ENCODE measurements around the gene NXNL1.
A peak's percentile ranks its signal among the peaks of the same experiment; 100 is the strongest.

NXNL1 gene

DNA sequence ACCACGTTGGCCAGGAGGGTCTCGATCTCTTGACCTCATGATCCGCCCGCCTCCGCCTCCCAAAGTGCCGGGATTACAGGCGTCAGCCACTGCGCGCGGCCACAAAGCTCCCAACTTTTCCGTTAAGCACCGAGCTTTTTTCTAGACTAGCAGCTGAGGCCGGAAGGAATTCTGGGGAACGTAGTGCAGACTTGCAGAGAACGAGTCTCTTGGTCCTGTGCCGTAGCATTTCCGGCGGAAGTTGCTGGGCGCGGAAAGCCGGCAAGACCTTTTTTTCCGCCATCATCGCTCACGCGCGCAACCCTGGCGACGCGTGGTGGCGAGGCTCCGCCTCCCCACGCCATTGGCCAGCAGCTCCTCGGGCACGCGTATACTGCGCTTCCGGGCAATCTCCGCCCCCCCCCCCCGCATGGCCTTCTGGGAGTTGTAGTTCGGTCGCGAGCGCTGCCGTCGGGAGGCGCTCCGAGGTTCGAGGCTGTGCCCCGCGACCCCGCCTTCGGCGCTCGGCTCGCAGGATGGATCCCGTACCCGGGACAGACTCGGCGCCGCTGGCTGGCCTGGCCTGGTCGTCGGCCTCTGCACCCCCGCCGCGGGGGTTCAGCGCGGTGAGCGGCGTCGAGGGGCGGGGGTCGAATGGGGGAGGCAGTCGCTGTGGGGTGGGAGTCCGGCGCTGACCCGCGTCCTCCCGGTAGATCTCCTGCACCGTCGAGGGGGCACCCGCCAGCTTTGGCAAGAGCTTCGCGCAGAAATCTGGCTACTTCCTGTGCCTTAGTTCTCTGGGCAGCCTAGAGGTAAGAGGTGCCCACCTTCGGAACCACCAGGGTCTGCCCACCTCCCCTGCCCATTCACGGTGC lies 40.9 kb downstream of the NXNL1 start, which contains the start of gene MVB12A:
TSS of gene MVB12A (plus strand) at position 427 of the 854 bp plus-strand sequence. CDS start at position 516, 89 bp downstream.
- DNase-seq (ENCODE audit: low read depth): peak; percentile 90

DNA sequence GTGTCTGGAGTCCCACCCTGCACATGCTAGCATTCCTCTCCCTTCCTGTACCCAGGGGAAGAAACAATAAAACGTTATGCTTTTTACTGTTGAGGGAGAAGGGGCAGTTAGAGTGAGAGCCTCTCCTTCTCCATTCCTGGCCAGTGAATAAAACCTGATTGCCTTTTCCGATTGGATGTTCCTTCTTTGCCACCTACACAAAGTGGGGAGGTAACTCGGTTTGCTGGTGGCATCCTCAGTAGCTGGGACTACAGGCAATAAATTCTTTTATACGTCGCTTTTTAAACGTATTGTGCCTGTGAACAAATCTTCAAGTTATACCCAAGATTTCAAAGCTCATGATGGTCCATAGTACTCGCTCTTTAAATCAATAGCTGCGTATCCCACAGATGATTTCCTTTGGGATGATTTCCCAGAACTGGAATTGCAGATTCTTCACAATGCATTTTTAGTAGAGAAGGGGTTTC lies 41.5 kb downstream of the NXNL1 start:
- DNase-seq (ENCODE audit: low read depth): no peak

DNA sequence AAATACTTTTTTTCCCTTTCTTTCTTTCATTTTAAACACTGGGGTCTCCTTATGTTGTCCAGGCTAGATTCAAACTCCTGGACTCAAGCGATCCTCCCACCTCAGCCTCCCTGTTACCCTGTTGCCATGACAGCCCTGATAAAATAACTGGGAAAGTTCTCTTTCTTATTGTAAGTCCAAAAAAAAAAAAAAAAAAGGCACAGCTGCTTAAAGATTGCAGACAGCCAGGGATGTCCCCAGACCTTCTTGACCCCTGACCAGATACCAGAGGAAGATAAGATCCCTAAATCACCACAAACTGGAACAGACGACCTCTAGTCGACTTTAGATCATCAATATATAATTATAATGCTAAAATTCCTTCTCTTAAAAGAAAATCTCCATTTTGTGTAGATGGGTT lies 42.0 kb downstream of the NXNL1 start:
- no peak for DNase-seq (ENCODE audit: low read depth)

DNA sequence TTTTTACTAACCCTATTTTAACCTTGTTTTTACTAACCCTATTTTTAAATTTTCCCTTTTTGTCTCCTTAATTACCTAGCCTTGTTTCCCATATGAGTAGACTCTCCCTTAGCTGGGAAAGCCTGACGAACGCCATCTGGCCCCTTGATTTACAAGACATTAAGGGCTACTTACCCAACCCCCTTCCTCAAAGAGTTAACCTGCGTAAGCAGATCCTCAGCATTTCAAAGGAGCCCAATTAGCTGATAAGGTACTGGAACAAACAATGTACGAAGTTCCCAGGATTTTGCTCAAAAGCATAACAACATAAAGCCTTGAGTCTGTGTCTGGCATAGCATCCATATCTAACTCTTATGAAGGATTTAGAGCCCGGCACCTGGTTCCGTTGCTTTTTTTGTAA lies 45.6 kb downstream of the NXNL1 start:
- no peak for DNase-seq (ENCODE audit: low read depth)

DNA sequence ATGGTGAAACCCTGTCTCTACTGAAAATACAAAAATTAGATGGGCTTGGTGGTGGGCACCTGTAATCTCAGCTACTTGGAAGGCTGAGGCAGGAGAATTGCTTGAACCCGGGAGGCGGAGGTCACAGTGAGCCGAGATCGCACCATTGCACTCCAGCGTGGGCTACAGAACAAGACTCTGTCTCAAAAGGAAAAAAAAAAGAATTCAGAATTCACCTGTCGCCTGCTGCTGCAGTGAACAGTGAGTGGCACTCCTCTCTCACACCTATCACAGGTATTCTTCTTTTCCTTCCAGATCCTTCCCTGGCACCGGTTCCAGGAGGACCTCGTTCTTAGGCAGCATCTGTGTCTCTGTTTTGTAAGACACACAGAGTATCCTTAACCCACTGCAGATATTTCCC lies 46.6 kb downstream of the NXNL1 start:
- DNase-seq (ENCODE audit: low read depth): no peak

DNA sequence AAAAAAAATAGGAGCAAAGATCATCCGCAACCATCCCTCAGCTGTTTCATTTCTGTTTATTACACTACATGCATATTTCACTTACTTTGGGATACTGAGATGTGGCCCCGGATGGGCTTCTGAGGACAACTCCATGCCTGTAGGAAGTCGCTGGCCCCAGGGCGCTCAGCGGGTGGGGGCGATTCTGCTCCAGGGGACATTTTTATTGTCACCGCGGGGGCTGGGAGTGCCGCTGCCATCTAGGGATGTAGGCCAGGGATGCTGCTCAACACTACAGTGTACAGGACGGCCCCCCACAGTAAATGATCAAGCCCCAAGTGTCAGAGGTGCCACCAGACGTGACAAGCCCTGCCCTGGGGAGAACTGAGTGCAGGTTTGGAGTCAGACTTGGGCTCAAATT lies 48.9 kb downstream of the NXNL1 start:
- no peak for DNase-seq (ENCODE audit: low read depth)

DNA sequence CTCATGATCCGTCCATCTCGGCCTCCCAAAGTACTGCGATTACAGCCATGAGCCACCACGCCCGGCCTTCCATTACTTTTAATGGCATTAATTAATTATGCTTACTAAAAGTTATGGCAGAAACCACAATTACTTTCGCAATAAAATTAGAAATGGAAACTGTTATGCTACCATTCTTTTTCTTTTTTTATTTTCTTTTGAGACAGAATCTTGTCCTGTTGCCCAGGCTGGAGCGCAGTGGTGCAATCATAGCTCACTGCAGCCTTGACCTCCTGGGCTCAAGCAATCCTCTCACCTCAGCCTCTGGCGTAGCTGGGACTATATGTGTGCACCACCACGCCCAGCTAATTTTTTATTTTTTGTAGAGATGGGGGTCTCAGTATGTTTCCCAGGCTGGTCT lies 50.7 kb downstream of the NXNL1 start:
- DNase-seq (ENCODE audit: low read depth): no peak

DNA sequence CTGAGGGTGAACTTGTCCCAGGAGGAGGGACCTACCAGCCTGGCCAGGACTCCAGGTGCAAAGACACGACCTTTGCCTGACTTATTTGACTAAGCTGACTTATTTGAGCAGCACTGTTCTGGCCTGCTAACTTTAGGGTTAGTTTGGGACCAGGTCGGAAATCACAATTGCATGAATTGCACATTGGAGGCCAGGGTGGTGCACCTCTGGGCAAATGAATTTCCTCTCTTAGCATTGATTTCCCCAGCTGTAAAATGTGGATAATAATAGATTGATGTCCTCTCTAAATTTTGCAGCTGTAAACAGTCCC lies 53.9 kb downstream of the NXNL1 start:
- no peak for DNase-seq (ENCODE audit: low read depth)

DNA sequence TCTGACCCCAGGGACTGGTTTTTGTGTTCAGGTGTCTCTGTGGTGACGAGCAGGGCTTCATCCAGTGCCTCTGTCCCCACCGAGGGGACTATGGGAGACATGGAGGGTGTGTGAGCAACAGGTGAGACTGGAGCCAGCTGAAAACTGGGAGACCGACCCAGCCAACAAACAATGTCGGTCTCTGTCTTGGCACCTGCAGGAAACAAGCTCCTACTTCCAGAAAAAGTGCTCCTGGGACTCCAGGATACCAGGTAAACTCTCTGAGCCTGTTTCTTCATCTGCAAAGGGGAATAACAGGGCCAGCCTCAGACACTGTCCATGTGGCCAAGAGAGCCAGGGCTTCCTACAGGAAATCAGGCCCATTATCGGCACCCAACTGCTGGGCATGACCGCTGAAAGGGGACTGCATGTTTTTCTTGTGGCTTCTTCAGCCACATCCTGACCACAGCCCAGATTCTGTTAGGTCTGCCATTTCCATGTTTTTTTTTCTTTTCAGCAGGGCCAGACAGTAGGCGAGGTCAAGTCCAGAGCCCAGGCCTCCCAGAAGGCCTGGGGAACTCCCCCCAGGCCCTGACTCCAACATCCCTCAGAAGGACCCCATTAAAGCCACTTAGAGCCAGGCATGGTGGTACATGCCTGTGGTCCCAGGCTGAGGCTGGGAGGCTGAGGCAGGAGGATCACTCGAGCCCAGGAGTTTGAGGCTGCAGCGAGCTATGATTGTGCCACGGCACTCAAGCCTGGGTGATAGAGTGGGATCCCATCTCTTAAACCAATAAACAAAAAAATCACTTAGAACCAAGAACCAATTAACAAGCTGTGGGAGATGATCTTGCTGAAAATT lies 54.5 kb downstream of the NXNL1 start:
- DNase-seq (ENCODE audit: low read depth): no peak

Data from stimulated activated CD8-positive, alpha-beta memory T cell treated with anti-CD3 and anti-CD28 coated beads, Interleukin-12 subunit alpha, Interleukin-12 subunit beta, amount 100 ng/mL, for 1 hour (primary cell).